GM19035 (cell line): Measurements from ENCODE around the gene MST1R.
"Not testable (repeated sequence)": the region's sequence is repeated elsewhere in the genome, so short reads cannot be mapped to it uniquely, and the experiment has no call there.

Experiments used
- ATAC-seq: cut with Tn5 transposase; IDR thresholded peaks from one replicate; pipeline ENCODE4 v1.9.1; 2021; ENCODE audit not compliant: unreplicated experiment

The MST1R gene

DNA sequence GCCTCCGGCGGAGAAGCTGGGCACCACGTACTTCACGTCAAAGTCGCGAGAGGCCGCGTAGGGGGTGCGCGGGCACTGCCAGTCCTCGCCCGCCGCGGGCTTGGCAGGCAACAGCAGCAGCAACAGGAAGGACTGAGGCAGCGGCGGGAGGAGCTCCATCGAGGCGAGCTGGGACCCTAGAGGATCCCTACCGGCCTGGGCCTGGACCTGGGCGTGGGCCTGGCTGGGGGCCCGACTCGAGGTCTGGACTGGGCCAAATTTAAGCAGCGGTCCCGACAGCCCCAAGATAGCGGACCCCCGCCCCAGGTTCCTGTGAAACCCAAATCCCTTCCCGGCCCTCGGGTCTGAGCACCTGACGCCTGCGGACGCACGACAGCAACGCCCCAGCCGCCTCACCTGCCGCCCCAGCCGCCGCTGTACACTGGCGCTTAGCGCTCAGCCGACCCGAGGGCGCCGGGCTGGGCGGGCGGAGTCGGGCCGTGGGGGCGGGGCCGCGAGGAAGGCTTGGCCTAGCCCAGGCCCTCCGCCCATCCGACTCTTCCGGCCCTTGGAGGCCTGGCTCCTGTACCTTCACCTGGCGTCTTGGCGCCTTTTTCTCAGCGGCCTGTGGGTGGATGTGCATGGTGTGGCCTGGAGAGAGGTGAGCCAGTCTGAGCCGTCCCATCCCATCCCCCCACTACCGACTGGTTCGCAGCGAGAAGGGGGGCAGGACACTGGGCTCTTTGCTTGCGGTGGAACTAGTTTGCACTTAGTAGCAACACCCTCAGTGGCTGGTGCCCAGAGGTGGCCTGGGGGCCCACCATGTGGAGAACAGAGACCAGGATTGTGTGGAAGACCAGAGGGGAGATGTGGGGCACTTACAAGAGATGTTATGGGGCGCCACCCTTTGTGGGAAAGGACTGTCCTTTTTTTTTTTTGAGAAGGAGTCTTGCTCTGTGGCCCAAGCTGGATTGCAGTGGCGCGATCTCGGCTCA is at the start of gene MST1R:
TSS of gene MST1R (minus strand) at position 423 of the 974 bp plus-strand sequence. CDS start at position 159, 264 bp downstream.
- no peak for ATAC-seq

GRCh38 chr3:49952924-49953323 is 49.3 kb upstream of the MST1R start:
- no peak for ATAC-seq

- no peak for ATAC-seq
These were observed 39.0 kb upstream of the MST1R start for GRCh38 chr3:49942651-49943050.

DNA sequence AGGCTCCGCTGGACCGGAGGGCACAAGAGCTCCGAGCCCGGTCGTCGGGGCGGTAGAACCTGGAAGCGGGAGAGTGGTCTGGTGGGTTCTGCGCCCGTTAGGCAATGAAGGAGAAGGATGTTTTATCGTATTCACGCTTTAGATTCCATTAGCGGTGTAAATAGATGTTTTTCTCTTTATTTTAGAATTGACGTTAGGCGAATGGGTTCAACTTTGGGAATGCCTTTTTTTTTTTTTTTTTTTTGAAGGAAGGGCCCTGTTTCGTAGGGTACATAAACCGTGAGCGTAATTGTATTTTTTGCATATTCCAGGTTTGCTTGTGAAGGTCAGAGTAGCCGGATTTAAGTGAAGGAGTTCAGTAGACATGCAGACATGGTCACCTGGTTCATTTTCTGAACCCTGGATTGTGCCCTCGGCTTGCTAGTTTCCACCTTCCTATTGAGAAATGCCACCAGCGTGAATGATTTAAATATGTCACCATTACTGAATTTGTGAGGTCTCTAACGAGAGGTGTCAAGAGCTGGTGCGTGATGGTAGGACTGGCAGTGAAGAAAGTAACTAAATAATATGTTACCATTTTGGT is 37.1 kb upstream of the MST1R start:
- no peak for ATAC-seq

DNA sequence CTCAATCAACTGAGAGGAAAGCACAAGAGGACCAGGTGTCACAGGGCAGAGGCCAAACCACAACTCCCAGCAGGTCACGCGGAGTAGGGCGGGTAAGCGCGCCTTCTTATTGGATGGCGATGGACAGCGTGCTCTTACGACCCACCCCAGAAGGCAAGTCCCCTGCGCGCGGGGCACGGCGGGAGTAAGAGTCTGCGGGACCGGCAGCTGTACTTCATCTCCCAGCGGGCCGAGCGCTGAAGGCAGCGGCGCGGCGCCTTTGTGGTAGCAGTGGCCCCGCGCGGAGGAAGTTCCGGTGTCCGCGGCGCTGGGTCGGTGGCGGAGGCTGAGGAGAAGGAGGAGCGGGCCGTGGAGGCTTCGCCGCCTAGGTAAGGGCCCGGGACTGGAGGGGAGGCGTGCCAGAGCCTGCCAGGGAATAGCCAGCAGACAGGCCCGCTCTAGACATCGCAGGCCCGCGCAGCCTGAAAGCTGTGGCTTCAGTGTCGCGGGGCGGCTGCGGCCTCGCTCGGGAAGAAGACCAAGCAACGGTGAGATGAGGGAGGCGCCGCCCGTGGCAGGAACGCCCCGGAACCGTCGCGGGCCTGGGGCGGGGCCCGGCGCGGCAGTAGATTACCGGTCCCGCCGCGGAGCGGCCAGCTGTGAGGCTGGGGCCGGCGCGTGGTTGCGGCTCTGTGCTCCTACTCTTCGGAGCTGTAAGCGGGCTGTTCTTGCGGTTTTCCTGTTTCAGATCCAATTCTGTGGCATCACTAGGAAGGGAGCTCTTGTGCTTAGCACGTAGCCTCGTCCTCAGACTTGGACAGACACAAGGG is 36.4 kb upstream of the MST1R start, which contains the start of gene RBM6:
TSS of gene RBM6 (plus strand) at position 293 of the 809 bp plus-strand sequence. CDS start 22,492 bp downstream, outside the sequence.
- ATAC-seq = peak; percentile 88

GRCh38 chr3:49937090-49937489 is 33.4 kb upstream of the MST1R start:
- ATAC-seq = no peak

- not testable (repeated sequence) for ATAC-seq
These were observed 28.6 kb upstream of the MST1R start for GRCh38 chr3:49932281-49932680.

DNA sequence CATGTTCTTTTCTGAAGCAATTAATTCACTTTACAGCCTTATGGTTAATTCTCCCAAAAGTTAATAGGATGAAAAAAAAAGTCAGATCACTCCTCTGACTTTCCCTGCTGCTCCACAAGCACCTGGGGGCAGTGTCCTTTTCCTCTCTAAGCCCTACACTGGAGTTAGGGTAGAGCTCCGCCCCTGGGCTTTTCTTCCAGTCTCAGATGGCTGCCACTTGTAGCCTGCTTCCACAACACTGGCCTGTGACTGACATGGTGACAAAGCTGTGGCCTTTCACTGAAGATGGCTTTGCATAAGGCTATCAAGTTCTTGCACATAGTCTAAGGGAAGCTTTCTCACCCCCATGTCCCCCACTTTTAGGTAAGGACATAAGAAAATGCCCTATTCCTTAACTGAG is 27.2 kb upstream of the MST1R start:
- no peak for ATAC-seq

DNA sequence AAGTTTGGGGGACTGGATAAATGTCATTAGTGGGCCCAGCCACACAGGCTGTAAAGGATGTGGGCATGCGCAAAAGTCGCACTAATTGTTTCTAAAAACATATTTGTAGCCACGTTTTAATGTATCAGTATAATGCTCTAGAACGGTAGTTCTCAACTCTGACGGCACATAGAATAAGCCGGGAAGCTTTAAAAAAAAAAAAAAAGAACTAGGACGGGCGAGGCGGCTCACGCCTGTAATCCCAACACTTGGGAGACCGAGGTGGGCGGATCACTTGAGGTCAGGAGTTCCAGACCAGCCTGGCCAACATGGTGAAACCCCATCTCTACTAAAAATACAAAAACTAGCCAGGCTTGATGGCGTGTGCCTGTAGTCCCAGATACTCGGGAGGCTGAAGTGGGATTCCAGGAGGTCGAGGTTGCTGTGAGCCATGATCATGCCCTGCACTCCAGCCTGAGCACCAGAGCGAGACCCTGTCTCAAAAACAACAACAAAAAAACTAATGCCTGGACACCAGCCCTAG is 26.6 kb upstream of the MST1R start:
- ATAC-seq = no peak

GRCh38 chr3:49929291-49930167 is 25.9 kb upstream of the MST1R start, which contains the start of gene MON1A:
Gene MON1A, minus strand, starts transcription at chr3:49929811. Its CDS starts 16,465 bp downstream, at chr3:49913346.
- peak; percentile 90 for ATAC-seq

DNA sequence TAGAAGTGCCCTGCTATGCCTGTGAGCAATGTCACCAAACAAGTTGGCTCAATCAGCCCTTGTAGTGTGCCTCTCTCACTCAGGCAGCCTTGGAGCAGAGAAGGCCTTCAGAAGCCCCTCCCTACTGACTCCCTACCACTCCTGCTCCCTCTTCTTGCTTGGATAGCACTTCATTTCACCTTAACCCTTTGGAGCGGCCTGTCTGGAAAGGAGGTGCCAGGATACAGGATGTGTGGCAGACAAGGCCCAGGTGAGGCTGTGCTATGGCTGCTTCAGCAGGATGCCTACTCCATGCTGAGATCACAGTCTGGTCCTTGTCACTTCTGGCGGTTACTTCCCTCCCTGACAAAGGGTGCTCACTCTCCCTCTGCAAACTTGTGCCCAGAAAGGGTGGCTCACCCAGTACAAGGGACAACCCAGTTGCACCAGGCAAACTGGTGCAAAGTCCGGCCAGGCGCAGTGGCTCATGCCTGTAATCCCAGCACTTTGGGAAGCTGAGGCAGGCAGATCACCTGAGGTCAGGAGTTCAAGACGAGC is 24.9 kb upstream of the MST1R start:
- no peak for ATAC-seq

GRCh38 chr3:49927798-49928197 is 24.1 kb upstream of the MST1R start:
- ATAC-seq = no peak

- ATAC-seq = no peak
These were observed 22.6 kb upstream of the MST1R start for GRCh38 chr3:49926117-49926728.

GRCh38 chr3:49925485-49925884 is 21.8 kb upstream of the MST1R start:
- no peak for ATAC-seq

DNA sequence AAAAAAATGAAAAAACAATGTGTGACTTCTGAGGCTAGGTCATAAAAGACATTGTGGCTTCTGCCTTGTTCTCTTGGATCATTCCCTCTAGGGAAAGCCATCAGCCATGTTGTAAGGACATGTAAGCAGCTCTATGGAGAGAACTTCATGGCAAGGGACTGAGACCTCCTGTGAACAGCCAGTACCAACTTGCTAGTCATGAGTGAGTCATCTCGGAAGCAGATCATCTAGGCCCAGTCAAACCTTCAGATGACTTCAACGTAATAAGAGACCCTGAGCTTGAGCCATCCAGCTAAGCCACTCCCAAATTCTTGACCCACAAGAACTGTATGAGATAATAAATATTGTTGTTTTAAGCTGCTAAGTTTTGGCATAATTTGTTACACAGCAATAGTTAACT is 21.0 kb upstream of the MST1R start:
- no peak for ATAC-seq

GRCh38 chr3:49917806-49918590 is 14.3 kb upstream of the MST1R start:
- ATAC-seq = not testable (repeated sequence)

- no peak for ATAC-seq
These were observed 13.0 kb upstream of the MST1R start for GRCh38 chr3:49916686-49917085.

GRCh38 chr3:49914906-49915305 is 11.2 kb upstream of the MST1R start:
- ATAC-seq = no peak
